Measurements from ENCODE around the gene ZFYVE26.
"Not testable (repeated sequence)": the region's sequence is repeated elsewhere in the genome, so short reads cannot be mapped to it uniquely, and the experiment has no call there.

ZFYVE26 gene

DNA sequence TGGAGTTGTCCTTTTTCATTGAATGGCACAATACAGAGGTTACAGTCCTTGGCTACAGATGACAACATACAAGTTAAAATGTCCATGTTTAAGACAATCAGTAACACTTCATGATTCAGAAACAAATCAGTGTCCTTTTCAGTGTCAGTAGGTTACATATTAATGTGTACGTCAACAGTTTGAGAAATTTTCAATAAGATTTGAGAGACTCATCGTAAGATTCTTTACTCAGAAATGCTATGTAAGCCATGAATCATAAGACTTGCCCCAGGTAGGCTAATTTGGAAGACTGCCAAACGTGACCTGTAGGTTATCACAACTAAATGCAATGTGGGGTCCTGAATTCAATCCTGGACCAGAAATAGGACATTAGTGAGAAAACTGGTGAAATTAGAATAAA lies 111.2 kb downstream of the ZFYVE26 start:
- DNase-seq (ENCODE audit: low read depth) = no peak

DNA sequence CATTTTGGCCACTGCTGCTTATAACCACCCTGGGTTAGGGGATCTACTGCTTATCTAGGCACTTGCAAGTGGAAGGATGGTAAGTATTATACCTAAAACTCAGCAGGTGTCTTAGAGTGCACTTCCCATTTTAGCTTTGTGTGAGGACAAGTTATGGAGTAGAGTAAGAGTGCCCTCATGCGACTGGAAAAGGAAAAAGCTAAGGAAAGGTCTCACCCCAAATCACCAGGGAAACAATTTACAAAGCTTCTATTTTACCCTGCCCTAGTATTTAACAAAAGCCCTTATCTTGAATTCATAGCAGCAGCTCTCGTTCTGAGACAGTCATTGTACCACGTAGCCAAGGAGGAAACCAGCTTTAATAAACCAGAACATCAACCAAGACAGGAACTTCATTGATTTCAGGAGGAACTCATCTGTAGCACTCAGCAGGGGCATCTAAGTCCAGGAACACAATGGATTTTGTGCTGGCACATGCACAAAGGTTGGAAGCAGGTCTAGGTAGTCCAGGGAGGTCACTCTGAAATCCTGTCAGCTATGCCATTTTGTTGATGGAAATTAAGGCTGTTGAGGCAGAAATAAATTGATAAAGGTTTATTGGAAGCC lies 111.8 kb downstream of the ZFYVE26 start:
- no peak for DNase-seq (ENCODE audit: low read depth)

DNA sequence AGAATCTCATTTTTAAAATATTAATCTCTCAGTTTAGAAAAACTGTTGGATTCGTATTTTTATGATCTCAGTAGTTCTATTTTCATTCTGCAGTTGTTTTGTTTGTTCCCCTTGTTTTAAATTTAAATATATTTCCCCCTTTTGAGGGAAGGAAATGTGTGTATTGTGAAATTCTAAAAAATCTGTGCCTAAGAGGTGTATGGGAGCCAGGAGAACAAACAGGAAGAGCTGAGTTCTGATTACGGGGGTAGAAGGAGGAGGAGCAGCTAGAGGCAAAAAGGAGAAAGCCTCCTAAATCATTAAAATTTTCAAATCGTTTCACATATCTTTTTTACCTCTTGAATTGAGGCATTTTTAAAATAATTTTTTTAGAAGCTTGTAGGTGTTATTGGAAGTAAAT lies 112.4 kb downstream of the ZFYVE26 start:
- DNase-seq (ENCODE audit: low read depth) = no peak

DNA sequence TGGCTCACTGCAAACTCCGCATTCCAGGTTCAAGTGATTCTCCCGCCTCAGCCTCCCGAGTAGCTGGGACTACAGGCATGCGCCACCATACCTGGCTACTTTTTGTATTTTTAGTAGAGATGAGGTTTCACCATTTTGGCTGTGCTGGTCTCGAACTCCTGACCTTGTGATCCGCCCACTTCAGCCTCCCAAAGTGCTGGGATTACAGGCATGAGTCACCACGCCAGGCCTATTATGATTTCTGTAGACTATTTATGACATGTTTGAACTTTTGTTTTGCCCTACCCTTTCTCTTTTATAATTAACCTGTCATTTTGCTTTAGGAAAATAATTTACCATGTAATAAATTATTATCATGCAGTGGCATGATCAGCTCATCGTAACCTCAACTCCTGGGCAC lies 114.9 kb downstream of the ZFYVE26 start, which contains the start of gene RDH12:
Gene RDH12, plus strand, starts transcription at position 395 of the 400 bp plus-strand sequence. CDS start 20,757 bp downstream, outside the sequence.
- DNase-seq (ENCODE audit: low read depth) = not testable (repeated sequence)

DNA sequence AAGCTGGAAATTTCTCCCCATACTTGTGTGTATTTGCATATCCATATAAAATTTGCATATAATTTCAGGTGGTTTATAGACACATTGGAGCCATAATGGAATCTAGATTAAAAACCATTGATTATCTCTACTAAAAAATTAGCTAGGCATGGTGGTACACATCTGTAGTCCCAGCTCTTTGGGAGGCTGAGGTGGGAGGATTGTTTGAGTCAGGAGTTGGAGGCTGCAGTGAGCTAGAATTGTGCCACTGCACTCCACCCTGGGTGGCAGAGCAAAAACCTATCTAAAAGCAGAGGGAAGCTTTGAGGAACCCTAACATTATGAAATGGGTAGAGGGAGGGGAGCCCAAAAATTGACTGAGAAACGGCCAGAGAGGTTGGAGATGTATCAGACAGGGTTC lies 118.2 kb downstream of the ZFYVE26 start:
- no peak for DNase-seq (ENCODE audit: low read depth)

GRCh38 chr14:67697006-67697405 lies 119.4 kb downstream of the ZFYVE26 start:
- DNase-seq (ENCODE audit: low read depth) = no peak

Data from stimulated activated CD8-positive, alpha-beta memory T cell treated with anti-CD3 and anti-CD28 coated beads, Interleukin-7, amount 100 ng/mL, for 24 hours (primary cell).